Kidney epithelial cell (primary cell): Measurements from ENCODE around the gene HOXB6. TPM values are rescaled to one million over a fixed set of nuclear protein-coding genes. Genes with fewer than 3 reads are reported as not detected.

Experiments used
- DNase-seq: peaks from one replicate; pipeline ENCODE4 v3.0.0-alpha.2; 2010; ENCODE audit warnings: low read depth
- H3K27me3 ChIP-seq: 2 replicates; pipeline ENCODE4 v1.6.0; 2011; ENCODE audit warnings: low read length; ENCODE audit not compliant: control insufficient read depth, insufficient read depth
- H3K36me3 ChIP-seq: 2 replicates; pipeline ENCODE4 v1.5.1; 2011; ENCODE audit warnings: low read length; ENCODE audit not compliant: control insufficient read depth, insufficient read depth
- H3K4me3 ChIP-seq: 2 replicates; pipeline ENCODE4 v1.5.1; 2011; ENCODE audit warnings: low read depth, mild to moderate bottlenecking, control low read depth, low read length
- CTCF ChIP-seq: IDR thresholded peaks from 2 replicates; pipeline ENCODE4 v1.5.1; 2011; ENCODE audit warnings: mild to moderate bottlenecking, moderate library complexity, low read length, control low read depth, inconsistent platforms; ENCODE audit not compliant: insufficient read depth, poor library complexity, severe bottlenecking
- total RNA-seq: library from RNA; depleted of rRNA; stranded (reverse); fragments of >200 nt; gene quantifications from 2 replicates; pipeline ENCODE4 v1.2.3, GENCODE V29; 2015

Gene HOXB6
- total RNA-seq, 1 donor from 2014 or later, result 30.7 TPM

DNA sequence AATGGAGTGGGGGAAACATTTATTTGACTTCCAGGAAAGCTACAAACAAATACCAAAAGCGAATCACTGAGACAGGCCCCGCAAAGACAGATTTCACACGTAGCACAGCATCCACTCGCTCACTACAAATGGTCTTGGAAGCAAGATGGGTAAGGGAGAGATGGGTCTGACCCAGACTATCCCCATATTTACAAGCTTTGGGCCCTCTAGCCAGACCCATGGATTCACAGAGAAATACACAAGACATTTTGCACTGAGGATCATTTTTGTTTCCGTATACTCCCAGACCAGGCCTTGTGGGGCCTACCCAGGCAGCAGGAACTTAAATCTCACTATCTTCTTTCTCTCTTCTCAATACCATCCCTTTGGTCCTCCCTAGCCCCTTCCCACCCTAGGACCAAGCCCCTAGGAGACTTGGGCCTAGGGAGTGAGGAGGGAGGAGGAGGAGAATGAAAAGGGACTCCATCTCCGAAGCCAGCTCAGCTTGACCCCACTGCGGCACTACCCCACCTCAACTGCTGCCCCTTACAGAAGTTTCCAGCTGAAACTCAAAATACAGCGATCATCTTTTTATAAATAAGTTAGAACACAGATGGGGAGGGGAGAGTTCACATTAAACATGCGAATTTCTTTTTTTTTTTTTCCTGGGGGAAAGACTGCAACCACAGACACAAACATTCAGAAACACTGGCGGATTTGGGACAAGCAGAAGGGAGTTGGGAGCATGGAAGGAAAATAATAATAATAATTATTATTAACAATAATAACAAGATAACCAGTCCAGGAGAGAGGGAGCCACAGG, 13.3 kb downstream of the HOXB6 start:
- H3K27me3 ChIP-seq, result no peaks in the 10 kb centered on the region
- H3K4me3 ChIP-seq, result peak overlapping the region; percentile 68
- TF ChIP-seq CTCF, result no peak
- H3K36me3 ChIP-seq, result peaks cover 6% of the 10 kb centered on the region
- DNase-seq, result no peak

- no peaks in the 10 kb centered on the region for H3K27me3 ChIP-seq
Measured at GRCh38 chr17:48590607-48591161, 14.1 kb downstream of the HOXB6 start.

GRCh38 chr17:48589831-48590606, 14.8 kb downstream of the HOXB6 start, which contains the start of gene HOXB3:
TSS of gene HOXB3 (minus strand) at chr17:48590241. CDS start at chr17:48552474, 37,767 bp downstream.
- DNase-seq, result no peak
- H3K27me3 ChIP-seq, result no peaks in the 10 kb centered on the region
- peak within 1 kb of the TSS; percentile 68 for H3K4me3 ChIP-seq
- H3K36me3 ChIP-seq, result peaks cover 5% of the 10 kb centered on the region
- TF ChIP-seq CTCF, result no peak

More at GRCh38 chr17:48590607-48591161, 14.1 kb downstream of the HOXB6 start:
- H3K36me3 ChIP-seq, result peaks cover 6% of the 10 kb centered on the region
- DNase-seq, result no peak
- H3K4me3 ChIP-seq, result peak overlapping the region; percentile 68
- no peak for TF ChIP-seq CTCF

- DNase-seq, result no peak
- H3K4me3 ChIP-seq, result peak overlapping the region; percentile 68
- H3K27me3 ChIP-seq, result no peaks in the 10 kb centered on the region
- peaks cover 3% of the 10 kb centered on the region for H3K36me3 ChIP-seq
- no peak for TF ChIP-seq CTCF
Measured at GRCh38 chr17:48589060-48589830, 15.5 kb downstream of the HOXB6 start.

DNA sequence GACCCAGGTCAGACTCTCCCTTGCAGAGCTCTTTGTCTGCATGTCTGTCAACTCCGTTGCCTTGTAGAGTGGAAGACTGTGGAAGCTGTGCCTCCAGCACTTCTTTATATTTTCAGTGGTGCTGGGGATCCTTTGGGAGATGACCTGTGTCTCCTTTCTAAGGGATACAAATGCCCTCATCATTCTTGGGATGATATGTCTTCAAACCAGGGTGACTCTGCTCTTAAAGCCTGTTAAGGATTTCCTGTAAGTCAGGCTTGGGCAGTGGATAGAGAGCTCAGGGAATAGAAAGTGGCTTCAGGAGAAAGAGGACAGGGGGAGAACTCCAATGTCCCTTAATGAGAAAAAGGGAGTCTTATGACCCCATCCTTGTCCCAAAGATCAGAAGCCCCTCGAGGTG, 16.3 kb downstream of the HOXB6 start:
- DNase-seq, result no peak
- Histone ChIP-seq H3K36me3 (peaks cover 3% of the 10 kb centered on the region), H3K27me3 (no peaks in the 10 kb centered on the region), H3K4me3 (peak overlapping the region; percentile 68)
- TF ChIP-seq CTCF, result no peak
